GM12892 (cell line): ENCODE data around the gene GRHL1.

Source experiments
- POLR2A ChIP-seq: IDR thresholded peaks from 2 replicates; pipeline ENCODE4 v1.6.1; 2011; ENCODE audit warnings: low read depth, low read length, control low read depth
- POLR2AphosphoS5 ChIP-seq: IDR thresholded peaks from 2 replicates; pipeline ENCODE4 v1.6.1; 2011; ENCODE audit warnings: low read depth, low read length, control low read depth
- TAF1 ChIP-seq: IDR thresholded peaks from 2 replicates; pipeline ENCODE4 v1.6.1; 2011; ENCODE audit warnings: low read depth, mild to moderate bottlenecking, control low read depth, low read length, borderline replicate concordance

- TF ChIP-seq POLR2A (no peak), POLR2AphosphoS5 (no peak), TAF1 (no peak)
Observed at GRCh38 chr2:9971105-9971818, 19.8 kb downstream of the GRHL1 start.
